GM10266 (cell line): ENCODE results near the gene IQCF5.

ENCODE experiments used
- DNase-seq: peaks from one replicate; pipeline ENCODE4 v3.0.0; 2012; ENCODE audit errors: extremely low spot score
- TF ChIP-seq, protein P1 (sequence below): IDR thresholded peaks from 2 replicates; pipeline ENCODE4 v1.5.1; 2012; ENCODE audit warnings: mild to moderate bottlenecking, low read depth; ENCODE audit not compliant: control insufficient read depth, insufficient read depth; ENCODE audit errors: missing control alignments

IQCF5 gene

DNA sequence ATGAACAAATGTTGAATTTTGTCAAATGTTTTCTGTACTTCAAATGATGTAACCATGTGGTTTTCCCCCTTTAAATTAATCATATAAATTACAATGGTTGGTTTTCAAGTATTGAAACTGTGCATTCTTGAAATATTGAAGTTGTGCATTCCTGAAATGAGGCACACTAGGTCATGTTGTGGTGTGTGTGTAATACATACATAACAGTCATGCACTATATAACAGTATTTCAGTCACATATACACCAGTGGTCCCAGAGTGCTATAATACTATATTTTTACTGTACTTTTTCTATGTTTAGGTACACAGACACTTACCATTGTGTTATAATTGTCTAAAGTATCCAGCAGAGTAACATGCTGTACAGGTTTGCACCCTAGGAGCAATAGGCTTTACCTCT, 11.0 kb upstream of the IQCF5 start:
- TF ChIP-seq, protein P1, sequence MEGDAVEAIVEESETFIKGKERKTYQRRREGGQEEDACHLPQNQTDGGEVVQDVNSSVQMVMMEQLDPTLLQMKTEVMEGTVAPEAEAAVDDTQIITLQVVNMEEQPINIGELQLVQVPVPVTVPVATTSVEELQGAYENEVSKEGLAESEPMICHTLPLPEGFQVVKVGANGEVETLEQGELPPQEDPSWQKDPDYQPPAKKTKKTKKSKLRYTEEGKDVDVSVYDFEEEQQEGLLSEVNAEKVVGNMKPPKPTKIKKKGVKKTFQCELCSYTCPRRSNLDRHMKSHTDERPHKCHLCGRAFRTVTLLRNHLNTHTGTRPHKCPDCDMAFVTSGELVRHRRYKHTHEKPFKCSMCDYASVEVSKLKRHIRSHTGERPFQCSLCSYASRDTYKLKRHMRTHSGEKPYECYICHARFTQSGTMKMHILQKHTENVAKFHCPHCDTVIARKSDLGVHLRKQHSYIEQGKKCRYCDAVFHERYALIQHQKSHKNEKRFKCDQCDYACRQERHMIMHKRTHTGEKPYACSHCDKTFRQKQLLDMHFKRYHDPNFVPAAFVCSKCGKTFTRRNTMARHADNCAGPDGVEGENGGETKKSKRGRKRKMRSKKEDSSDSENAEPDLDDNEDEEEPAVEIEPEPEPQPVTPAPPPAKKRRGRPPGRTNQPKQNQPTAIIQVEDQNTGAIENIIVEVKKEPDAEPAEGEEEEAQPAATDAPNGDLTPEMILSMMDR: no peak
- no peak for DNase-seq

DNA sequence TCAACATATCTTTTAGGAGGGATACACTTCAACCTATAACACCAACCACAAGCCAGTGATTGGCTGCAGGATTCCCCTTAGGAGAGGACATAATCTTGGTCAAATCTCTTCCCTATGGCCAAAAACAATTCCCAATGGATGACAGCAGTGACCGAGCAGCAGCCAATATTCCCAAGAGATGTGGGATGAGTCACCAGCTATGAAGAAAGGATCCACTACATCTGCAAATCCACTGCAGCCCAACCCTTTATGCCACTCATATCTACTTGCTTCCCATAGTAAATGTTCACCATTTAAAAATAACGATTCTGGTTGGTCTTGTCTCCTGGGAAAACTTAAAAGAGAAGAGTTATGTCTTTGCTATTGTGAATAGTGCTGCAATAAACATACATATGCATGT, 4.5 kb upstream of the IQCF5 start:
- no peak for DNase-seq
- TF ChIP-seq, protein P1: no peak

DNA sequence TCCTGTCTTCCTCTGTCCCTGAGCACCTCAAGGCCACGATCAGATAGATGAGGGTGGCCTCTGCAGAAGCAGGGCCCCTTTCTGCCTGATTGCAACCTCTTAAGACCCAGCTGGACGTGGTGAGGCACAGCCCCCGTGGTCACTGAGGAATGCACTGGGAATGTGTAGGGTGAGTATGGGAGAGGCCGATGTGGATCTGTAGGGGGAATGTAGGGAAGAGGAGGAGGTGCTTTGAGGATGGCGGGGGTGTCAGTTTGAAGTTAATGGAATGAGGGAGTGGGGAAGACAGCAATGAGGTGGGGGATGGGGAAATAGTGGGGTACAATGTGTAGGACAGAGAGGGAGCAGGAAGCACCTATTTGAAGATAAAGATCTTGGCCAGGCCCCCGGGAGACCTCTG, 785 bp upstream of the IQCF5 start:
- no peak for DNase-seq
- TF ChIP-seq, protein P1: no peak

DNA sequence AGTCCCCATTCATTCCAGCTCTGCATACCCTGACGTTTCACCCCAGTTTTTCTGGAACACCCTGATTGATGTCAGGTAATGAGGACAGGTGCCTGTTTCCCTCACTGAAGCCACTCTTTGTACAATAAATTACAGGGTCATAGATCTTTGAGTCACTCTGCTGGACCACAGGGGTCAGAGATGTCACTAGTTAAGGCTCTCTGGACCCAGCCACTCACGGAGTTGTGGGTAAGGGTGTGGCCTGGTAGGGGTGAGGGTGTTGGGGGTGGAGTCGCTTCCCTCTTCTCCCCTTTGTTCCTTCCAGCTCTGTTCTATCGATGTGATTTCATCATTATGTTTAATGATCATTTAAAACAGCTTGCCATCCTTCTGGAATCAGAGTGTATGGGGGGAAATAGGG, 512 bp downstream of the IQCF5 start:
- TF ChIP-seq, protein P1: no peak
- DNase-seq: no peak

DNA sequence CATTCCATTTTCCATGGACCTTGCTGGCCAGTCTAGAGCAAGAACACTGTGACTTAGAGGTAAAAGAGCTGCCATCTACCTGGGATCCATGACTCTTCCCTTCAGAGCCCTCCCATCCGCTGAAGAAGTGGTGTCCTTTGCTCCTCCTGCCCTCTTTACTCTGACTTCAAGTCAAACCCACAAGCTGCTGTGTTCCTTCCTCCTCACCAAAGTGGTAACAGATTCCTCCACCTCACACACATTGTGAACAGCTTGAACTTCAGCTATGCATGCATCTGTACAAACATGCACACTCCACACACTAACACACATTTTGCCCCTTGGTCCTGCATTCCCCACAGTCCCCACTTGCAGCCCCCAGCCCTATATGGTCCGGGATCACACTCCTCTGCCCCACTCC, 990 bp downstream of the IQCF5 start:
- TF ChIP-seq, protein P1: no peak
- no peak for DNase-seq

DNA sequence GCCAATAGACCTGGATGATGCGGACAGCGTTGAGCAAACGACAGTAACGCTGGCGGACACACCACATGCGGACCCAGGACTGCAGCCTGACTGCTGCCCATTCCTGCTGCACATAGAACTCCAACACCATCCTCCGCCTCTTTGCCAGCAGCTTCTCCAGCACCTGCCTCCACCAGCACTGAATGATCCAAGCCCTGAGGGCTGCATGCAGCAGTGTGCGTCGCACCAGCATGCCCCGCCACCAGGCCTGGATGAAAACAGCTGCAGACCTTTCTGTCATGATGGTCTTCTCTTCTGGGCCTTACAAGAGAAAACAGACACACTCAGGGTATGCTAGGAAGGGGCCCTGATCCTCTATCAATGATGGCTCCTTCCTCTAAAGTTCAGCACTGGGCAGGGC, 1.5 kb downstream of the IQCF5 start:
- TF ChIP-seq, protein P1: no peak
- no peak for DNase-seq

DNA sequence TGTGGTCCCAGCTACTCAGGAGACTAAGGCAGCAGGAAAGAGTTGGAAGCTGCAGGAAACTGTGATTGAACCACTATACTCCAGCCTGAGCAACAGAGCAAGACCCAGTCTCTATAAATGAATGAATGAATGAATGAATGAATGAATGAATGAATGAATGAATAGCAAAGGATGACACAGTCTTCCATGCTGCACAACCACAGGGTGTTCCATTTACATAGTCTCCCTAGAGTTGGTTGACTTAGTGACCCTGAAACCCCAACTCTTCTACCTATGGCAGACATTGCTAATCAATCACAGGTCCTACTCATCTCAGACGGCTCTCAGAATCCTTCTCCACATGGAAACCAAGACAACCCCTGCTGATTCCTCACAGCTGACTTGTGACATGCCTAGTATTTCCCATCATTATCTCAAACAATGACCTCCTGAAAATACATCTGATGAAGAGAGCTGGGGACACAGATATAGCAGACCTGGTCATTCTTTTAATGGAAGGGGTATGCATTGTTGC, 2.1 kb downstream of the IQCF5 start:
- no peak for DNase-seq
- TF ChIP-seq, protein P1: no peak
